Measurements from ENCODE around the gene RLN3. TPM values are rescaled to one million over a fixed set of nuclear protein-coding genes. Genes with fewer than 3 reads are reported as not detected.

Gene RLN3
- total and polyA plus RNA-seq, 2 of the 8 experiments (the other 6 are each of a cell fraction or from before 2014, with no cell fraction given) = not detected

GRCh38 chr19:14004619-14005348, 23.2 kb upstream of the RLN3 start:
- H2BK20ac ChIP-seq (ENCODE audit: low read length) = 0 out of 2 replicates have a peak overlapping the region, but pooled peaks have one; percentile 74
- no peak overlapping the region for H4K91ac ChIP-seq (replicated peaks; ENCODE audit: insufficient read length, low read length)
- peaks cover 0 to 9% of the 10 kb centered on the region in 2 experiments; a peak in 2 of 4 replicates for H3K79me2 ChIP-seq (ENCODE audit: control insufficient read depth in 1 of 2, insufficient read depth in 2 of 2, low read length in 2 of 2)
- H3K56ac ChIP-seq (replicated peaks; ENCODE audit: insufficient read length, low read depth, low read length) = no peak overlapping the region
- H4K5ac ChIP-seq (ENCODE audit: insufficient read length, low read depth, low read length) = no peak overlapping the region
- H3K23me2 ChIP-seq (ENCODE audit: low read depth, low read length) = peaks cover 5% of the 10 kb centered on the region; the same call in 1 of the 2 replicates
- no peak overlapping the region for H3K4ac ChIP-seq (replicated peaks; ENCODE audit: insufficient read length, low read depth, low read length)
- H2BK120ac ChIP-seq (replicated peaks; ENCODE audit: low read depth, low read length) = no peak overlapping the region
- no peak for DNase-seq (ENCODE audit: low read depth in 1 of 2, low spot score in 2 of 2)
- H2BK5ac ChIP-seq (ENCODE audit: low read depth, low read length) = peak overlapping the region; percentile 35; the same call in 1 of the 2 replicates
- peak overlapping the region; percentile 72; the same call in 1 of the 2 replicates for H2AK5ac ChIP-seq (ENCODE audit: low read depth, low read length)
- peaks cover 3% of the 10 kb centered on the region for H3K79me1 ChIP-seq (ENCODE audit: low read depth, low read length)
- H2AFZ ChIP-seq (ENCODE audit: low read length) = no peak overlapping the region
- H3K4me2 ChIP-seq (ENCODE audit: insufficient read depth in 1 of 2, low read depth in 2 of 2, low read length in 2 of 2) = peak overlapping the region; percentile 41 to 56; a peak in 3 of 4 replicates
- no peak overlapping the region for H3K18ac ChIP-seq (ENCODE audit: extremely low read depth, low read length)
- H3K36me3 ChIP-seq (ENCODE audit: control insufficient read depth in 2 of 4, insufficient read depth in 4 of 4, low read length in 3 of 4) = no peaks in the 10 kb centered on the region; a peak in 2 of 8 replicates
- H3K23ac ChIP-seq (ENCODE audit: insufficient read length) = no peak overlapping the region
- H3K14ac ChIP-seq (ENCODE audit: insufficient read length) = no peak overlapping the region
- CTCF ChIA-PET (ENCODE audit: partially characterized antibody) = interaction anchor here (0.6 to 1.8 kb wide), 9 partner anchors 11 to 207 kb away, joined by 3 to 6 read pairs (median 4); partner anchors contain the start of gene IL27RA
- WGBS, 2 experiments (ENCODE audit: extremely low coverage in 1 of 2, insufficient coverage in 1 of 2, insufficient read length in 1 of 2, insufficient replicate concordance in 2 of 2, low coverage in 1 of 2, low lambda C conversion rate in 2 of 2, missing lambda C conversion rate in 1 of 2) = 86% methylated on average over 14 of the region's 14 CpGs; no CpG with 5 or more reads in 1 of the 2 experiments
- no peak overlapping the region for H2BK12ac ChIP-seq (ENCODE audit: low read depth, low read length)
- no peaks in the 10 kb centered on the region for H3K9me3 ChIP-seq (ENCODE audit: insufficient read depth in 2 of 2, low read depth in 1 of 2, low read length in 1 of 2)
- peak overlapping the region; percentile 30 for H3K27ac ChIP-seq (ENCODE audit: low read depth, low read length)
- H2BK15ac ChIP-seq (ENCODE audit: low read length) = peak overlapping the region; percentile 55; the same call in 1 of the 2 replicates
- FAIRE-seq = no peak
- no peak overlapping the region for H4K8ac ChIP-seq (ENCODE audit: extremely low read depth, insufficient read depth, low read length)
- no peaks in the 10 kb centered on the region for H3K27me3 ChIP-seq (replicated peaks in 1 of 4; ENCODE audit: control insufficient read depth in 3 of 4, extremely low read depth in 1 of 4, insufficient read depth in 3 of 4, low read length in 3 of 4)
- no peaks in the 10 kb centered on the region for H4K20me1 ChIP-seq (replicated peaks in 1 of 2; ENCODE audit: control insufficient read depth in 1 of 2, insufficient read depth in 2 of 2, low read length in 2 of 2)
- peak overlapping the region in 2 of 4 experiments; percentile 17 to 81; a peak in 4 of 8 replicates for H3K4me3 ChIP-seq (ENCODE audit: extremely low read depth in 1 of 4, insufficient read depth in 2 of 4, low read depth in 3 of 4, low read length in 4 of 4)
- H3K4me1 ChIP-seq (replicated peaks in 1 of 4; ENCODE audit: control insufficient read depth in 3 of 4, insufficient read depth in 4 of 4, low read length in 3 of 4) = peaks cover 0 to 4% (median under 1%) of the 10 kb centered on the region in 4 experiments; a peak in 5 of 7 replicates
- POLR2A ChIA-PET (ENCODE audit: partially characterized antibody) = interaction anchor here (0.8 to 3.5 kb wide), 11 partner anchors 8 to 124 kb away, joined by 3 to 16 read pairs (median 9); partner anchors contain the start of gene IL27RA
- H3K9ac ChIP-seq (replicated peaks in 1 of 4; ENCODE audit: extremely low read depth in 1 of 4, low read depth in 3 of 4, low read length in 3 of 4) = no peak overlapping the region
- no peak for TF ChIP-seq SP4 (IDR thresholded peaks at IDR 0.05; ENCODE audit: low read length)
- no peak for TF ChIP-seq SUZ12 (IDR thresholded peaks at IDR 0.05; ENCODE audit: low read length)
- TF ChIP-seq CREB1 (IDR thresholded peaks at IDR 0.05) = no peak
- no peak for TF ChIP-seq KDM1A (IDR thresholded peaks at IDR 0.05; ENCODE audit: borderline replicate concordance, low read length)
- TF ChIP-seq TBP (IDR thresholded peaks at IDR 0.05; ENCODE audit: low read depth, low read length) = no peak
- no peak for TF ChIP-seq JUND (IDR thresholded peaks at IDR 0.05; ENCODE audit: low read length)
- TF ChIP-seq MAX (IDR thresholded peaks at IDR 0.05) = no peak
- no peak for TF ChIP-seq RNF2 (IDR thresholded peaks at IDR 0.05; ENCODE audit: borderline replicate concordance, low read depth, low read length, missing control alignments, poor library complexity, severe bottlenecking)
- TF ChIP-seq BACH1 (IDR thresholded peaks at IDR 0.05; ENCODE audit: low read length) = no peak
- no peak for TF ChIP-seq KDM4A (IDR thresholded peaks at IDR 0.05; ENCODE audit: low read depth, low read length, severe bottlenecking)
- TF ChIP-seq BCL11A (IDR thresholded peaks at IDR 0.05; ENCODE audit: low read depth in 2 of 2, low read length in 2 of 2) = no peak
- TF ChIP-seq TAF1 (IDR thresholded peaks at IDR 0.05; ENCODE audit: low read depth, low read length) = no peak
